Right forelimb (tissue), 1 donor: ENCODE results near the gene MYH7.
"Not testable (repeated sequence)": the region's sequence is repeated elsewhere in the genome, so short reads cannot be mapped to it uniquely, and the experiment has no call there.

Source experiments
- DNase-seq: peaks from one replicate; pipeline ENCODE4 v3.0.0-alpha.2; 2018

Gene MYH7

GRCh38 chr14:23435543-23436326, at the start of gene MYH7:
TSS of gene MYH7 (minus strand) at chr14:23435660. CDS start at chr14:23433732, 1,928 bp downstream.
- DNase-seq = no peak

DNA sequence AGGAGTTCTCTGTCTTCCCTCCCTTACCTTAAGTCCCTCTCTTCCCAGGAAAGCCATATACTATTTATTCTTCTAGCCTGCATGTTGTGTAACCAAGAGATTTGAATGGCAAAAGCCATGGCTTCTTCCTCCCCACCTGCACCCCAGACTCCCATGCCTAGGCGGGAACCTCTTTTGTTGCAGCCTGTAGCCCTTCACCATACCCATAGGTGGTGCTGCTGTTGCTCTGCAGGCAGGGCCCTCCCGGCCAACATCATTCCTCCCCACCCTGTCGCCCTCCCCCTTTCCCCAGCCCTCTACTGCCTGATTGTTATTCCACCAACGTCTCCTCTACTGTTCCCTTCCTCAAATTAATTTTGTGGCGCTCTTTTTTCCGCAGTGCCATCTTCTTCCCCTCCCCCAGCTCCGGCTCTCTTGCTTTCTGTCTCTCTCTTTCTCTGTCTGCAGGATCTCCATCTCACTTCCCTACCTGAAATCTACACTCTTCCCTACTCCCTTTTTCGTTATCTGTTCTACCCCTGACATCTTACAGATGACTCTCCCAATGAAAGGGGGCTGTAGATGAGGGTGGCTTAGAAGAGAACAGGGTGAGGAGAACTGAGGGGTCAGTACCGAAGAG, 47.9 kb upstream of the MYH7 start:
- DNase-seq = no peak

DNA sequence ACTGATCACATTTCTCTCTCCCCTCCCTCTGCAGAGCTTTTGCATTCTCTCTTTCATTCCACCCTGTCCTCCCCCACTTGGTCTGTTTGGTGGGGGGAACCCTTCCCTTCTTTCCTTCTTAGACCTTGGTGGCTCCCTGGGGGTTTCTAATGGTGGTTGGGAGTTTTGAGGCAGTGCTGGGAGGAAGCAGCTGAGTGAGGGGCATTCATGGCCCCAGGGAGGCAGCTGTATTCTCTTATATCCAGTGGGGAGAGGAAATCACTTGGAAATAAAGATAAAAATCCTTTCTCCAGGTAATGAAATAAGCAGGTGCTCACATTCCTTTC, 47.3 kb upstream of the MYH7 start:
- DNase-seq = no peak

DNA sequence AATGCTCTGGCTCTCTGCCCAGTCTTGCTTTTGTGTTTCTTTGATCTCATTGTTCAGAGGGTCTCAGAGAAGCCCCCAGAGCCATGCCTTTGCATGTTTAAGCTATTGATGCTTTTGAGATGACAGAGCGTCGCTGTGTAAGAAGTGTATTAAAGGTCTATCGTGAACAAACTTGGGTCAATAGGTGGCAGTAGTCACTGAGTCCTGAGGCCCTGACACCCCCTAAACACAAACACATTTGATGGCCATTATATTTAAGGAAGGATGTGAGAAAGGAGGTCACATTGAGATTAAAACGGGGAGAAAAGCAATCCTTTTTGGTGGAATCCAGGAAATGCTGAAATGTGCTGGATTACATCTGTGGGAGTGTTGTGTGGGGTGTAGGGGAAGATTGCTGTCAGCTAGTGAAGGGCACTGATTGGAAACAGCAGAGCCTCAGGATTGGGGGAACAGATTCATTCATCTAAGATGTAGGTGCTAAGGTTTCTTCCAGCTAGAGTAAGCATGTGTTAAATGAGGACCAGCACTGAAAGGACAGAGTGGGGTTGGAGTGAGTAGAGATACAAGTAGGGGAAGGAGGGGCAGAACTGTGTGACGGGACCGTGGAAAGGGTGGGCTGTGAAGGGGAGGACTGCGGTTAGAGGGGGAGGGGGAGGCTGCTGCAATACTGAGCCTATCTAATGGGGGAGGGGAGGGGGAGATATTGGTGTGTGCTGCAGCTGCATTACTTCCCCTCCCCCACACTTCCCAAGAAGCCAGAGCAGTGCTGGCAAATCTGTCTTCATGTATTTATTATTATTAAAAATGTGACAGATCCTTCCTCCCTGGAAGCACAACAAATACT, 46.7 kb upstream of the MYH7 start:
- no peak for DNase-seq

DNA sequence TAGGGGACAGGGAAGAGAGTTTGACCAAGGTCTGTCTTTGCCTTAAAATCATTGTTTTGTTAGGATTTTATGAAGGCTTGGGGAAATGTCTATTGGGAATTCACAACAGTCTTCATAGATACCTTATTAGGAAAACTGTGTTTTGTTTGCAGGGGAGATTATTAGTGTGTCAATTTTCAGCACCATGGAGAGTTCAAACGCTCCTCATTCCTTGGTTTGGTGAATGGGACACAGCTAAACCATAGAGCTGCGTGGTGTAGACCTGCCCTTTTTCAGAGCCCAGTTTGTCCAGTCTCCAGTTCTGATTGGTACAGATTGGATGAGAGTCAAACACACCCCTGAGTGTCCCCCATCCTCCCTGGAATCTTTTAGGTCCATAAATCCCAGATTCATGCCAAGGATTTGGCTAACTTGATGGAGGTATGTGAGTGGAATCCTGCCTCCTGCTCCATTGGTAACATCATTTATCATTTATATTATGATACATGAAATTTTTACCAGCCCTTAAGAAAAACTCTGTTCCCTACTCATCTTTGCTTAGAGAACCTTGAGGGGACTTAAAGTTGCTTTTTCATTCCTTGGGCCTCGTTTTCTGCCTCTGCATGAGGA, 46.0 kb upstream of the MYH7 start:
- no peak for DNase-seq

- no peak for DNase-seq
These were observed 42.8 kb upstream of the MYH7 start for GRCh38 chr14:23478109-23478759.

DNA sequence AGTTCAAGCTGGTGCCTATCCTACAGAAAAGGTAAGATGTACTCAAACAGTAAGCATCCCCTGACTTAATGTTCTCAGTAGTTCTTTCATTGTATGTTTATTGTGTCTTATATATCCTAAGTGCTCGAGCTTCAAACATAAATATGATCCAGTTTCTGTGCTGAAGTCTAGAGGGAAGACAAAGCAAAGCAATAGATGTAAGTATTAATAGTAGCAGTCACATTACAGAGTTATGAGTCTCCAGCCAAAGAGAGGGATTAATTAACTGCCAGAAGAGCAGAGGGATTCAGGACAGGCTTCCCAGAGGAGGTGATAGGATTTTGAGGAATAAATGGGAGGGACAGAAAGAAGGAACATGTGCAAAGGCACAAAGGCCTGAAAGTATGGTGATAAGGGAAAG, 35.5 kb upstream of the MYH7 start:
- DNase-seq = no peak

GRCh38 chr14:23469906-23470403, 34.5 kb upstream of the MYH7 start:
- no peak for DNase-seq

DNA sequence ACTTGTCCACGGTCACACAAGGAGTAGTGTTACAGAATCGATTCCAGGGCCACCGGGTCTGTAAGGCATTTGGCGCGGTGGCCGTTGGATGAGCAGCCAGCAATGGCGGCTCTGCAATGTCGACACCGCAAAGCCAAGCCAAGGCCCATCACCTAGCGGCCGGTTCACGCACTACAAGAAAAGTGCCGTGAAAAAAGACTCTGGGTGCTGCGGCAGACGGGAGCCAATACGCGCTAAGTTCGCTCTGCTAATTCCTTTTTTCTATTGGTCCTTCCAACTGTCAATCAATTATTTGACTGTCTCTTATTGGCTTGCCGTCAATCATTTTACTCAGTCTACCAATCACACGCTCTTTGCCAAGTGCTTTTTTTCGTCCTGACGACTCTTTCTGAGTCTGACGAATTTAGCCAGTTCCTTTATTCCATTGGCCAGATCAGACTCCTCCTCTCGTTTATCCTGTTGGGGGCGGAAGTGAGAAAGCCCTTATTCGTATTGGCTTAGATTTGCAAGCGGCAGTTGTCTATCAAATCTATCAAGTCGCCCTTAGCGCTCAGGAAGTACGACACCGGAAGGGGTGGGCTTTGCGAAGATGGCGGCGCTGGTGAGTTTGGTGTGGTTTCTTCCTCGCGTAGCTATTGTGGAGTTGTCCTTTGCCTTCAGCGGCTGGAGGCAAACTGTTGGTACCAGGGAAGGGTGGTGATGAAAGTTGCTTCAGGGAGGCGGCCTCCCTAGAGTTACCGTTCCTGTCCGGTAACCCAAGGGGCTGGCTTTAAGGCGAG, 33.9 kb upstream of the MYH7 start, which contains the start of gene NGDN:
NGDN (plus strand) TSS at position 577 of the 779 bp plus-strand sequence; CDS start at position 590, 13 bp downstream.
- peak; percentile 96 for DNase-seq

DNA sequence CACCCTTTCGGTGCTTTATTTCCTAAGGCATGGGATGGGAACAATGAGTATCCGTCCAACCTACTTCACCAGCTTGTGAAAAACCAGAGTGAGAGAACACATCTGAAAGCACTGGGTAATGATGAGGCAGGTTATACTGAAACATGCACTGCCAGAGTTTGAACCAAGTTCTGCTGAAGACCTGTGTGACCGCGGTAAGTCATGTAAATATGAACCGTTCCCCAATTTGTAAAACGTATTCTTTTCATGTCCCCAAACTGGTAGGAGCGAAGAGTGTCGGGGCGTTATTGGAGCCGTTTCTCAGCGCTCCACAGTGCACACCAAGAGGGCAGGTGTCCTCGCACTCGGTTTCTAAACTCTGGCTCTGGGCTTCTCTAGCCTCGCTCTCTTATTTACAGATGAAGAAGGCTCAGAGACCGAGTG, 33.3 kb upstream of the MYH7 start:
- no peak for DNase-seq

DNA sequence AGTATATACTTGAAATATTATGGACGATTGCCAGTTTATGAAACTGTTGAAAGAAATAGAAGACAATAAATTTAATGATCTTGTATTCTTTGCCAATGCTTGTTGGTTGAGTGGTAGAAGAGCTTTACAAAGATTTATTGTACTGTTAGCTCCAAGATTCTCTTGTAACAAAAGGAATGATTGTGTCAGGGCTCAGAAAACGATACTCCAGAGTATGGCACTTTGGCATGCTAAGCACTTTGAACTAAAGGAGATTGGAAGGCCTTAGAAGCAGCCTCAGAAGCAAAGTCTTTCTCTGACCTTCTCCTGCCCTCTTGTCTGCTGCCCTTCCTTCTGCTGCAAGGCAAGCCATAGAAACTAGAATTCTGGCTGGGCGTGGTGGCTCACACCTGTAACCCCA, 29.8 kb upstream of the MYH7 start:
- DNase-seq = no peak

GRCh38 chr14:23464700-23465099, 29.2 kb upstream of the MYH7 start:
- DNase-seq = no peak

DNA sequence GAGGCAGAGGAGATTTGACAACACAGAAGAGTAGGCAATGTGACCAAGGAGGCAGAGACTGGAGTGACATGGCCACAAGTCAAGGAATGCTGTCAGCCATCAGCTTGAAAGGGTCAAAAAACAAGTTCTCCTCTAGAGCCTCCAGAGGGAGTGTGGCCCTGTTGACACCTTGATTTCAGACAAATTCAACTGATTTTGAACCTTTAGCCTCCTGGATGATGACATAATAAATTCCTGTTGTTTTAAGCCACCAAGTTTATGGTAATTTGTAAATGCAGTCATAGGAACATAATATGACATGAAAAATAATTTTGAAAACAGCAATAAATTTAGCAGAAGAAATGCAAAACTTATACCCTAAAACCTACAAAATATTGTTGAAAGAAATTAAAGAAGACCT, 25.5 kb upstream of the MYH7 start:
- no peak for DNase-seq

- no peak for DNase-seq
These were observed 22.4 kb upstream of the MYH7 start for GRCh38 chr14:23457587-23458445.

DNA sequence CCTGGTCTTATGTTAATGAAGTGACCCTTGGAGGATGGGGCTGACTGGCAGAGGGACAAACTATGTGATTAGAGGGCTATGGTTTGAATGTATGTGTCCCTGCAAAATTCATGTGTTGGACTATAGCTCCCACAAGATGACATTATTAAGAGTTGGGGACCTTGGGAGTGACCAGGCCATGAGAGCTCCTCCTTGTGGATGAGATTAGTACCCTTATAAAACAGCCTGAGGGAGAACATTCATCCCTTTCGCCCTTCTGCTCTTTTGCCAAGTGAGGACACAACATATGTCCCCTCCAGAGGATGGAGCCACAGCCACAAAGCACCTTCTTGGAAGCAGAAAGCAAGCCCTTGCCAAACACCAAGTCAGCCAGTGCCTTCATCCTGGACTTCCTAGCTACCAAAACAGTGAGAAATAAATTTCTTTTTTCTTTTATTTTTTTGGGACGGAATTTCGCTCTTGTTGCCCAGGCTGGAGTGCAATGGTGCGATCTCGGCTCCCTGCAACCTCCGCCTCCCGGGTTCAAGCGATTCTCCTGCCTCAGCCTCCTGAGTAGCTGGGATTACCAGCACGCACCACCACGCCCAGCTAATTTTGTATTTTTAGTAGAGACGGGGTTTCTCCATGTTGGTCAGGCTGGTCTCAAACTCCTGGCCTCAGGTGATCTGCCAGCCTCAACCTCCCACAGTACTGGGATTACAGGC, 21.6 kb upstream of the MYH7 start:
- DNase-seq = not testable (repeated sequence)

DNA sequence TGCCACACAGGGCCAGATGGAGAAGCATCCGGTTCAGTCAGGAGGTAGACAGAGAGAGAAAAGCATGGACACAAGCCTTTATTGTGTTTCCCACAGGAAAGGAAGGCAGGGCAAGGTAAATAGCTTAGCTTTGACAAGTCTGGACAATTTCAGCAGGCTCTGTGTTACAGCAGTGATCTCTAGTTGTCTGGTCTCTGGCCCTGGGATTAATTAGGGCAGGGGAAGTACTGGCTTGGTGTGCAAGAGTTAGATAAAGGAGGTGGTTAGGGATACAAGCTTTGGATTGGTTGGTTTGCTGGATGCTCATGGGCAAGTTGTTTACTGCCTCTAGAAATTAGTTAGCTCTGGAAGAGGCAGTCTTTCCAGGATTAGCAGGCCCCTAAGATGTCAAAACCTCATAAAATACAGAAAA, 19.0 kb upstream of the MYH7 start:
- no peak for DNase-seq

GRCh38 chr14:23452237-23452636, 16.8 kb upstream of the MYH7 start:
- DNase-seq = no peak

- DNase-seq = no peak
These were observed 14.9 kb upstream of the MYH7 start for GRCh38 chr14:23450379-23450778.

DNA sequence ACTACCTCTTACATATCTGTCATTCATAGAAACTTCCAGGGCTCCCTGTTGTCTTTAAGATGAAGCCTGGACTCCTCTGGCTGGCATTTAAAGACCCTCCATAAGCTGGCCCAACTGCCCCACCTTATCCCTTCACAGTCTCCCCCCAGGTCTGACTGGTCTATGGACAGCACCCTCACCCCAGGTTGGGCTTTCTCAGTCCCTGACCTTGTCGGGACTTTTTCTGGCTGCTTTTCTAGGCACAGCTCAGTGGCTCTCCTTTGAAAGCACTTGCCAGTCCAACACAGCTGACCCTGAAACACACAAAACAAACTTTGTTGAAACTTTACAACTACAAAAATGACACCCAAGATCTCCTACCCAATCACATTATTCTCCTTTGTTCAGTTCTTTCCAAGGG, 13.9 kb upstream of the MYH7 start:
- no peak for DNase-seq
